ENCODE results near the gene LRRC75A.
A peak's percentile ranks its signal among the peaks of the same experiment; 100 is the strongest.
"Not testable (repeated sequence)": the region's sequence is repeated elsewhere in the genome, so short reads cannot be mapped to it uniquely, and the experiment has no call there.

Gene LRRC75A

GRCh38 chr17:16428098-16428882, 63.7 kb downstream of the LRRC75A start:
- peak; percentile 67 to 73 for DNase-seq

GRCh38 chr17:16427020-16427419, 65.0 kb downstream of the LRRC75A start:
- DNase-seq = no peak

GRCh38 chr17:16425698-16426659, 66.0 kb downstream of the LRRC75A start:
- no peak for DNase-seq

GRCh38 chr17:16425202-16425601, 66.8 kb downstream of the LRRC75A start:
- DNase-seq = no peak

- no peak for DNase-seq
Observed at GRCh38 chr17:16423226-16423872, 68.6 kb downstream of the LRRC75A start.

- no peak for DNase-seq
Observed at GRCh38 chr17:16422416-16422815, 69.6 kb downstream of the LRRC75A start.

- DNase-seq = peak; percentile 56 to 60
Observed at GRCh38 chr17:16419929-16420271, 72.1 kb downstream of the LRRC75A start.

- peak; percentile 68 to 72 for DNase-seq
Observed at GRCh38 chr17:16419074-16419928, 72.7 kb downstream of the LRRC75A start.

GRCh38 chr17:16418685-16419068, 73.3 kb downstream of the LRRC75A start:
- no peak for DNase-seq

GRCh38 chr17:16417896-16418684, 73.9 kb downstream of the LRRC75A start:
- no peak for DNase-seq

GRCh38 chr17:16417399-16417798, 74.6 kb downstream of the LRRC75A start:
- DNase-seq = no peak

- DNase-seq = peak; percentile 53 to 54
Observed at GRCh38 chr17:16415031-16415924, 76.7 kb downstream of the LRRC75A start, which contains the start of gene TRPV2. Gene TRPV2, plus strand, starts transcription at chr17:16415571. Its CDS starts 2,098 bp downstream, at chr17:16417669.

- peak in 1 of 2 donors; percentile 25 for DNase-seq
Observed at GRCh38 chr17:16407911-16408588, 83.9 kb downstream of the LRRC75A start.

- peak in 1 of 2 donors; percentile 20 for DNase-seq
Observed at GRCh38 chr17:16406742-16407674, 85.0 kb downstream of the LRRC75A start.

- not testable (repeated sequence) for DNase-seq
Observed at GRCh38 chr17:16403847-16404246, 88.1 kb downstream of the LRRC75A start.

GRCh38 chr17:16398270-16399267, 93.4 kb downstream of the LRRC75A start:
- DNase-seq = no peak

- DNase-seq = not testable (repeated sequence)
Observed at GRCh38 chr17:16396693-16397092, 95.3 kb downstream of the LRRC75A start.

All from stimulated activated CD4-positive, alpha-beta T cell treated with anti-CD3 and anti-CD28 coated beads, Interleukin-2, amount 100 ng/mL, for 24 hours (primary cell).